Measurements from ENCODE around the gene RAD51B.
A peak's percentile ranks its signal among the peaks of the same experiment; 100 is the strongest.

RAD51B gene

GRCh38 chr14:67821121-67821520 is 1.5 kb downstream of the RAD51B start:
- Histone ChIP-seq H3K4me3 (ENCODE audit: low read depth, low read length) (no peak overlapping the region), H3K36me3 (ENCODE audit: control insufficient read depth in 2 of 2, insufficient read depth in 1 of 2, low read length in 2 of 2) (peaks cover 10 to 21% of the 10 kb centered on the region in 2 experiments), H3K4me1 (ENCODE audit: control insufficient read depth, insufficient read depth, low read length) (no peaks in the 10 kb centered on the region), H3K27ac (ENCODE audit: extremely low read depth, low read depth, low read length) (no peak overlapping the region), H3K9me3 (ENCODE audit: control insufficient read depth, insufficient read depth, low read depth, low read length) (no peaks in the 10 kb centered on the region)
- no peak for TF ChIP-seq ZNF391 (tag by site-specific recombination; IDR thresholded peaks at IDR 0.05; ENCODE audit: borderline replicate concordance, low read depth)
- TF ChIP-seq ZNF555 (tag by site-specific recombination; conservative IDR thresholded peaks at IDR 0.05): no peak
- no peak for TF ChIP-seq GLIS1 (tag by site-specific recombination; IDR thresholded peaks at IDR 0.05)
- TF ChIP-seq ZBTB1 (tag by site-specific recombination; IDR thresholded peaks at IDR 0.05): no peak
- TF ChIP-seq ZNF280C (tag by site-specific recombination; IDR thresholded peaks at IDR 0.05): no peak
- ChIA-PET POLR2A (no interaction called here), CTCF (no interaction called here)

GRCh38 chr14:67831113-67831512 is 11.5 kb downstream of the RAD51B start:
- Histone ChIP-seq H3K4me3 (ENCODE audit: low read depth, low read length) (no peak overlapping the region), H3K4me1 (ENCODE audit: control insufficient read depth, insufficient read depth, low read length) (no peaks in the 10 kb centered on the region), H3K9me3 (ENCODE audit: control insufficient read depth, insufficient read depth, low read depth, low read length) (no peaks in the 10 kb centered on the region), H3K36me3 (ENCODE audit: control insufficient read depth in 2 of 2, insufficient read depth in 1 of 2, low read length in 2 of 2) (peaks cover 23 to 25% of the 10 kb centered on the region in 2 experiments), H3K27ac (ENCODE audit: extremely low read depth, low read depth, low read length) (no peak overlapping the region)
- POLR2A ChIA-PET: no interaction called here
- CTCF ChIA-PET: interaction anchor here (0.6 kb wide), 1 partner anchor 103 kb away, joined by 3 read pairs; no protein-coding TSS in a partner anchor
- TF ChIP-seq GLIS1 (tag by site-specific recombination; IDR thresholded peaks at IDR 0.05): no peak
- TF ChIP-seq ZBTB1 (tag by site-specific recombination; IDR thresholded peaks at IDR 0.05): no peak
- TF ChIP-seq OSR2 (tag by site-specific recombination; IDR thresholded peaks at IDR 0.05): peak; percentile 44; the same call in 1 of the 2 replicates
- peak; percentile 85; the same call in 1 of the 2 replicates for TF ChIP-seq OVOL3 (tag by site-specific recombination; IDR thresholded peaks at IDR 0.05)
- TF ChIP-seq ZNF571 (tag by site-specific recombination; IDR thresholded peaks at IDR 0.05): no peak
- TF ChIP-seq ZNF518A (tag by site-specific recombination; conservative IDR thresholded peaks at IDR 0.05; ENCODE audit: low read depth): no peak
- no peak for TF ChIP-seq ZNF555 (tag by site-specific recombination; conservative IDR thresholded peaks at IDR 0.05)
- no peak for TF ChIP-seq ZBTB49 (tag by site-specific recombination; IDR thresholded peaks at IDR 0.05; ENCODE audit: low read depth)
- TF ChIP-seq ZBTB17 (tag by site-specific recombination; IDR thresholded peaks at IDR 0.05): no peak
- TF ChIP-seq PRDM6 (tag by site-specific recombination; IDR thresholded peaks at IDR 0.05): peak; percentile 33; the same call in 1 of the 2 replicates
- TF ChIP-seq HOXC10 (CRISPR knock-in tag; IDR thresholded peaks at IDR 0.05): no peak
- no peak for TF ChIP-seq ZNF670 (tag by site-specific recombination; IDR thresholded peaks at IDR 0.05; ENCODE audit: low read depth)
- no peak for TF ChIP-seq ZNF426 (tag by site-specific recombination; IDR thresholded peaks at IDR 0.05)
- no peak for TF ChIP-seq ZNF658 (tag by site-specific recombination; IDR thresholded peaks at IDR 0.05)
- TF ChIP-seq ZNF133 (tag by site-specific recombination; IDR thresholded peaks at IDR 0.05): no peak
- no peak for TF ChIP-seq KLF9 (tag by site-specific recombination; IDR thresholded peaks at IDR 0.05; ENCODE audit: low read depth)
- TF ChIP-seq ZNF184 (tag by site-specific recombination; IDR thresholded peaks at IDR 0.05): no peak
- TF ChIP-seq ZBTB6 (tag by site-specific recombination; IDR thresholded peaks at IDR 0.05): no peak
- TF ChIP-seq WT1 (tag by site-specific recombination; IDR thresholded peaks at IDR 0.05): no peak
- no peak for TF ChIP-seq ZNF155 (tag by site-specific recombination; IDR thresholded peaks at IDR 0.05)

Data from HEK293 (cell line).